ENCODE measurements around the gene ZNF202. TPM values are rescaled to one million over a fixed set of nuclear protein-coding genes. Genes with fewer than 3 reads are reported as not detected.

ZNF202 gene
- total and polyA plus RNA-seq, 3 donors from 2014 or later, result 24.4 to 30.7 (median 25.5) TPM

DNA sequence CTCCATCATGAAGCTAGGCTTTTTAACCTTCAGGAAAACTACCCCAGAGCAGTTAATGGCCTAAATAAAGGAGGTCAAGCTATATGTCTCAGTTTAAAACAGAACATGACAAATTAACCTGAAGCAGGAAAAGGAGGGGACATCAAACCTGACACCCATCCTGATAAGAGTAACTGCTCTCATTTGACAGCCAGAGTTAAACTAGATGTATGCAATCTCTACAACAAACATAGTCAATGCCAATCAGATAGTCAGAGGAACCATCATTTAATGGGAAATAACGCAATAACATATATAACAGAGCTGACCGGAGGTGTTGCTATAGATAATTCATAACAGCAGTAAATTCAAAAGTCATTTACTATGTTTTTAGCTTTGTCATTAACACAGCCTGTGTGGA lies 3.1 kb downstream of the ZNF202 start:
- intact Hi-C loops (cut with DNase I; ENCODE audit: low total_unique reads), result no loop called here
- Histone ChIP-seq H3K27ac (no peak overlapping the region), H3K36me3 (ENCODE audit: low read depth, missing control alignments) (no peaks in the 10 kb centered on the region), H3K27me3 (no peaks in the 10 kb centered on the region), H3K4me1 (peaks cover 17% of the 10 kb centered on the region), H3K4me3 (no peak overlapping the region), H3K9me3 (no peaks in the 10 kb centered on the region)
- 2 to 97% methylated on average over 2 of the region's 2 CpGs for WGBS, 2 donors
- DNase-seq, result no peak
- TF ChIP-seq POLR2A (IDR thresholded peaks at IDR 0.05), result no peak
- TF ChIP-seq, protein P1, sequence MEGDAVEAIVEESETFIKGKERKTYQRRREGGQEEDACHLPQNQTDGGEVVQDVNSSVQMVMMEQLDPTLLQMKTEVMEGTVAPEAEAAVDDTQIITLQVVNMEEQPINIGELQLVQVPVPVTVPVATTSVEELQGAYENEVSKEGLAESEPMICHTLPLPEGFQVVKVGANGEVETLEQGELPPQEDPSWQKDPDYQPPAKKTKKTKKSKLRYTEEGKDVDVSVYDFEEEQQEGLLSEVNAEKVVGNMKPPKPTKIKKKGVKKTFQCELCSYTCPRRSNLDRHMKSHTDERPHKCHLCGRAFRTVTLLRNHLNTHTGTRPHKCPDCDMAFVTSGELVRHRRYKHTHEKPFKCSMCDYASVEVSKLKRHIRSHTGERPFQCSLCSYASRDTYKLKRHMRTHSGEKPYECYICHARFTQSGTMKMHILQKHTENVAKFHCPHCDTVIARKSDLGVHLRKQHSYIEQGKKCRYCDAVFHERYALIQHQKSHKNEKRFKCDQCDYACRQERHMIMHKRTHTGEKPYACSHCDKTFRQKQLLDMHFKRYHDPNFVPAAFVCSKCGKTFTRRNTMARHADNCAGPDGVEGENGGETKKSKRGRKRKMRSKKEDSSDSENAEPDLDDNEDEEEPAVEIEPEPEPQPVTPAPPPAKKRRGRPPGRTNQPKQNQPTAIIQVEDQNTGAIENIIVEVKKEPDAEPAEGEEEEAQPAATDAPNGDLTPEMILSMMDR (IDR thresholded peaks at IDR 0.05), result no peak

DNA sequence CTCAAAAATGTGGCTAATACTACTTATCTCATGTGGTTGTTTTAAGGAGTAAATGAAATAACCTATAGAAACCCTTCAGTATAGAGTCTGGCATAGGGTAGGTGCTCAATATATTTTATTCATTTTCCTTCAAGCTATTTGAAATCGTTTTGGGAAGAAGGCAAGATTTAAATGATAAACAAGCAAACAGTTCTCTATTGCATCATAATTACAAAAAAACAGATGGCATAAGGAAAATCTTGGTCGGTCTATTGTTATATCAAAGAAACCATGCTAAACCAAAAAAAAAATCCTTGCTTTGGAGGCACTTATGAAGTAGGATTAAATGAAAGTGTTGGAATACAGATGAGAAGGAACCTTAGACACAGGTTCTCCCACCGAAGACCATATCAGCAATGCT lies 4.7 kb downstream of the ZNF202 start:
- intact Hi-C loops (cut with DNase I; ENCODE audit: low total_unique reads), result no loop called here
- Histone ChIP-seq H3K4me3 (no peak overlapping the region), H3K27ac (no peak overlapping the region), H3K27me3 (no peaks in the 10 kb centered on the region), H3K9me3 (no peaks in the 10 kb centered on the region), H3K4me1 (peaks cover 10% of the 10 kb centered on the region), H3K36me3 (ENCODE audit: low read depth, missing control alignments) (no peaks in the 10 kb centered on the region)
- 84 to 88% methylated on average over 3 of the region's 3 CpGs for WGBS, 2 donors
- DNase-seq, result no peak
- TF ChIP-seq POLR2A (IDR thresholded peaks at IDR 0.05), result no peak
- TF ChIP-seq, protein P1 (IDR thresholded peaks at IDR 0.05), result no peak

DNA sequence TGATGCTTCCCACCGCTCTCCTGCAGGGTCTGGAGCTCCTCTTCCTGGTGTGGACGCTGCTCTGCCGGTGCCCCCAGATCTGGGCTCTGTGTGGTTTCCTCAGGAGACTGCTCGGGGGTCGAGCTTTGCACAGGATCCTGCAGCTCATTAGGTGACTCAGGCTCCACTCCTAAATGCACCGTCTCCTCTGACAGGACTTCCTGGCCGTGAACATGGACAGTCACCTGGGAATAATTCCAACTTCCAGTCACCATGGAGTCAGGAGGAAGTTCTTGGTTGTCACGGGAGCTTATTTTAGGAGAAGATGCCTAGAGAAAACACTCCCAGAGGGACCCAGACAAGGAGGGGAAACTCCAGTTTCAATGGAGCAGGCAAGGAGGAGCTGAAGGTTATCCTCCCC lies 11.9 kb downstream of the ZNF202 start:
- H3K4me3 ChIP-seq, result no peak overlapping the region
- DNase-seq, result no peak
- no peaks in the 10 kb centered on the region for H3K4me1 ChIP-seq
- H3K9me3 ChIP-seq, result no peaks in the 10 kb centered on the region
- no peaks in the 10 kb centered on the region for H3K36me3 ChIP-seq (ENCODE audit: low read depth, missing control alignments)
- H3K27ac ChIP-seq, result no peak overlapping the region
- H3K27me3 ChIP-seq, result no peaks in the 10 kb centered on the region
- intact Hi-C loops (cut with DNase I; ENCODE audit: low total_unique reads), result no loop called here
- TF ChIP-seq, protein P1 (IDR thresholded peaks at IDR 0.05), result no peak
- no peak for TF ChIP-seq POLR2A (IDR thresholded peaks at IDR 0.05)
- WGBS, 2 donors, result 93 to 100% methylated on average over 3 to 8 of the region's 8 CpGs

DNA sequence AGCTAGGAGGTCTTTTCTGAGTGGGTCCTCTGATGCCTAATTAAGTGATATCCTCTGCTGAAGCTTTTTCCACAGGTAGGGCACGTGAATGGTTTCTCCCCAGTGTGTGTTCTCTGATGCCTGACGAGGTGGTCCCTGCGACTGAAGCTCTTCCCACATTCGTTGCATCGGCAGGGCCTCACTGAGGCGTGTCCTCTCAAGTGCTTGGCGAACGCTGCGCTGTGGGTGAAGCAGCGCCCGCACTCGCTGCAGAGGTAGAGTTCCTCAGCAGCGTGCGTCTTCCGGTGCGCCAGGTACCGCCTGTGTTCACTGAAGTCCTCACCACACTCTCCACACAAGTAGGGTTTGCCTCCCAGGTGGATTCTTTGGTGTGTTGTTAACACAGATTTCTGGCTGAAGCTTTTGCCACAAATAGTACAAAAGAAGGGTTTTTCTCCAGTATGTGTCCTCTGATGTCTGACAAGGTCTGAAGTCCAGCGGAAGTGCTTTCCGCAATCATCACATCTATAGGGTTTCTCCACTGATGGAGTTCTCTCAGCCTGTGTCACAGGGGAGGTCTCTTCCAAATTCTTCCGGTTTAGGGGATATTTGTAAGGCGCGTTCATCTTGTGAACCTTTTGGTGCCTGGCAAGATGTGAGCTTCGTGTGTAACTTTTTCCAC lies 15.3 kb downstream of the ZNF202 start:
- Histone ChIP-seq H3K36me3 (ENCODE audit: low read depth, missing control alignments) (no peaks in the 10 kb centered on the region), H3K4me3 (no peak overlapping the region), H3K4me1 (peaks cover 7% of the 10 kb centered on the region), H3K9me3 (no peaks in the 10 kb centered on the region), H3K27me3 (no peaks in the 10 kb centered on the region), H3K27ac (no peak overlapping the region)
- DNase-seq, result no peak
- TF ChIP-seq, protein P1 (IDR thresholded peaks at IDR 0.05), result no peak
- no peak for TF ChIP-seq POLR2A (IDR thresholded peaks at IDR 0.05)
- intact Hi-C loops (cut with DNase I; ENCODE audit: low total_unique reads), result no loop called here
- WGBS, 2 donors, result 96 to 97% methylated on average over 6 to 23 of the region's 23 CpGs

DNA sequence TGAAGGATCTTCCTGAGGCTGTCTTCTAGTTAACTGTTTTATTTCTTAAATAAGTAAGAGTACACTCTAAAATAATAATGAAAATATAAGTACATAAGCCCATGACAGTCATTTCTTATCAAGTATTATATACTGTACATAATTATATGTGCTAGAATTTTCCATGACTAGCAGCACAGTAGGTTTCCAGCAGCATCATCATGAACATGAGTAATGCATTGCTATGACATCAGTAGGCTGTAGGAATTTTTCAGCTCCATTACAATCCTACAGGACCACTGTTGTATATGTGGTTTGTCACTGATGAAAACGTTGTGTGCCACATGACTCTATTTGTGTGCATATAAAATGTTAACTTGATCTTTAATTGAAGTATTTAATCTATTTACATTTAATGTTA lies 22.0 kb downstream of the ZNF202 start:
- H3K27ac ChIP-seq, result no peak overlapping the region
- no peaks in the 10 kb centered on the region for H3K9me3 ChIP-seq
- WGBS, 2 donors, result 69 to 81% methylated on average over 1 of the region's 1 CpG
- intact Hi-C loops (cut with DNase I; ENCODE audit: low total_unique reads), result no loop called here
- DNase-seq, result no peak
- H3K4me1 ChIP-seq, result peaks cover 7% of the 10 kb centered on the region
- no peaks in the 10 kb centered on the region for H3K27me3 ChIP-seq
- TF ChIP-seq POLR2A (IDR thresholded peaks at IDR 0.05), result no peak
- TF ChIP-seq, protein P1 (IDR thresholded peaks at IDR 0.05), result no peak
- no peak overlapping the region for H3K4me3 ChIP-seq
- H3K36me3 ChIP-seq (ENCODE audit: low read depth, missing control alignments), result no peaks in the 10 kb centered on the region

Data from testis (tissue), 3 donors.